AML-193 (cell line): ENCODE measurements around the gene NADK.
A peak's percentile ranks its signal among the peaks of the same experiment; 100 is the strongest.
"Not testable (repeated sequence)": the region's sequence is repeated elsewhere in the genome, so short reads cannot be mapped to it uniquely, and the experiment has no call there.

Source experiments
- DNase-seq, 2 experiments: peaks; one replicate each; lab custom pipeline; 2025; lab: John Stamatoyannopoulos, UW

Gene NADK

GRCh38 chr1:1763657-1764621, 14.3 kb downstream of the NADK start:
- peak; percentile 74 to 75 for DNase-seq

- DNase-seq, result no peak
These were observed 16.5 kb downstream of the NADK start for GRCh38 chr1:1761504-1762376.

GRCh38 chr1:1760715-1761114, 17.6 kb downstream of the NADK start:
- DNase-seq, result no peak

GRCh38 chr1:1760345-1760650, 18.0 kb downstream of the NADK start:
- DNase-seq, result no peak

GRCh38 chr1:1759456-1760344, 18.6 kb downstream of the NADK start:
- DNase-seq, result no peak

GRCh38 chr1:1758692-1759455, 19.4 kb downstream of the NADK start:
- no peak for DNase-seq

- no peak for DNase-seq
These were observed 20.1 kb downstream of the NADK start for GRCh38 chr1:1758059-1758621.

- no peak for DNase-seq
These were observed 20.7 kb downstream of the NADK start for GRCh38 chr1:1757422-1758058.

- DNase-seq, result no peak
These were observed 21.4 kb downstream of the NADK start for GRCh38 chr1:1756661-1757421.

- no peak for DNase-seq
These were observed 22.4 kb downstream of the NADK start for GRCh38 chr1:1755852-1756251.

GRCh38 chr1:1755426-1755825, 22.8 kb downstream of the NADK start:
- DNase-seq, result no peak

- DNase-seq, result no peak
These were observed 24.0 kb downstream of the NADK start for GRCh38 chr1:1754051-1754815.

GRCh38 chr1:1753607-1754005, 24.7 kb downstream of the NADK start:
- no peak for DNase-seq

- DNase-seq, result no peak
These were observed 25.3 kb downstream of the NADK start for GRCh38 chr1:1752636-1753606.

GRCh38 chr1:1752190-1752589, 26.1 kb downstream of the NADK start:
- no peak for DNase-seq

GRCh38 chr1:1749941-1750340, 28.3 kb downstream of the NADK start:
- DNase-seq, result not testable (repeated sequence)

GRCh38 chr1:1748686-1749321, 29.5 kb downstream of the NADK start:
- no peak for DNase-seq
